Smooth muscle cell (in vitro differentiated cells): ENCODE data around the gene PPP1R15B. TPM values are rescaled to one million over a fixed set of nuclear protein-coding genes. Genes with fewer than 3 reads are reported as not detected.
A peak's percentile ranks its signal among the peaks of the same experiment; 100 is the strongest.

Source experiments
- DNase-seq: peaks from one replicate; lab custom pipeline; 2025; ENCODE audit not compliant: unreplicated experiment; lab: John Stamatoyannopoulos, UW
- H2AFZ ChIP-seq: fragments of 200-600 bp; sonication (generic); 2 replicates; pipeline ENCODE4 v1.6.0; 2016; ENCODE audit warnings: antibody characterized with exemption, low read depth, mild to moderate bottlenecking
- H3F3A ChIP-seq: fragments of 200-600 bp; sonication (generic); 2 replicates; pipeline ENCODE4 v1.6.0; 2017; ENCODE audit warnings: antibody characterized with exemption, low read depth
- H3K27ac ChIP-seq: fragments of 200-600 bp; sonication (generic); 2 replicates; pipeline ENCODE4 v1.5.1; 2016; ENCODE audit warnings: low read depth, mild to moderate bottlenecking
- H3K27me3 ChIP-seq: fragments of 200-600 bp; sonication (generic); 2 replicates; pipeline ENCODE4 v1.6.1; 2016; ENCODE audit warnings: low read depth, mild to moderate bottlenecking
- H3K36me3 ChIP-seq: fragments of 200-600 bp; sonication (generic); 2 replicates; pipeline ENCODE4 v1.5.1; 2016; ENCODE audit warnings: low read depth
- H3K4me1 ChIP-seq: fragments of 200-600 bp; sonication (generic); 2 replicates; pipeline ENCODE4 v1.5.1; 2016; ENCODE audit warnings: low read depth
- H3K4me2 ChIP-seq: fragments of 200-600 bp; sonication (generic); 2 replicates; pipeline ENCODE4 v1.6.0; 2016; ENCODE audit warnings: mild to moderate bottlenecking
- H3K4me3 ChIP-seq: fragments of 200-600 bp; sonication (generic); 2 replicates; pipeline ENCODE4 v1.5.1; 2016; ENCODE audit warnings: mild to moderate bottlenecking
- H3K79me2 ChIP-seq: fragments of 200-600 bp; sonication (generic); 2 replicates; pipeline ENCODE4 v1.6.0; 2016; ENCODE audit warnings: low read depth, mild to moderate bottlenecking
- H3K9ac ChIP-seq: fragments of 200-600 bp; sonication (generic); 2 replicates; pipeline ENCODE4 v1.6.0; 2016; ENCODE audit warnings: low read depth
- H3K9me3 ChIP-seq: fragments of 200-600 bp; sonication (generic); replicated peaks from 2 replicates; pipeline ENCODE4 v1.5.1; 2016; ENCODE audit warnings: low read depth
- H4K20me1 ChIP-seq: fragments of 200-600 bp; sonication (generic); 2 replicates; pipeline ENCODE4 v1.6.0; 2016; ENCODE audit warnings: low read depth
- CTCF ChIP-seq: fragments of 200-600 bp; sonication (generic); IDR thresholded peaks from 2 replicates; pipeline ENCODE4 v1.5.1; 2017; ENCODE audit warnings: borderline replicate concordance, mild to moderate bottlenecking, antibody characterized with exemption; ENCODE audit not compliant: insufficient read depth, poor library complexity, severe bottlenecking
- WGBS: methylation state at CpG from one replicate; pipeline ENCODE4 v1.1.7; 2016; ENCODE audit warnings: low lambda C conversion rate; 5-methylcytosine and 5-hydroxymethylcytosine counted together
- polyA plus RNA-seq: library from polyadenylated mRNA; unstranded; fragments of >200 nt; fragmentation: Nextera tagmentation; extraction: Ambion mirVana; gene quantifications from 2 replicates; pipeline ENCODE4 v1.2.1, GENCODE V29; 2016
- total RNA-seq: library from RNA; depleted of rRNA; stranded (reverse); fragments of >200 nt; gene quantifications from 2 replicates; pipeline ENCODE4 v1.2.3, GENCODE V29; 2014

PPP1R15B gene
- total and polyA plus RNA-seq, 2 experiments from 2014 or later: 24.1 to 74.8 TPM

GRCh38 chr1:204383163-204383904, 28.3 kb downstream of the PPP1R15B start:
- H3K27me3 ChIP-seq: peaks cover 82% of the 10 kb centered on the region
- H4K20me1 ChIP-seq: no peaks in the 10 kb centered on the region

GRCh38 chr1:204382714-204383083, 28.9 kb downstream of the PPP1R15B start:
- Histone ChIP-seq H3K27me3 (peaks cover 88% of the 10 kb centered on the region), H3F3A (no peaks in the 10 kb centered on the region), H3K9me3 (no peaks in the 10 kb centered on the region), H3K27ac (no peak overlapping the region), H3K79me2 (no peaks in the 10 kb centered on the region), H3K36me3 (no peaks in the 10 kb centered on the region), H2AFZ (no peak overlapping the region), H3K4me2 (no peak overlapping the region), H3K4me3 (no peak overlapping the region), H3K4me1 (peaks cover 7% of the 10 kb centered on the region), H3K9ac (no peak overlapping the region), H4K20me1 (no peaks in the 10 kb centered on the region)
- no peak for DNase-seq
- no peak for TF ChIP-seq CTCF
- WGBS: 81% methylated on average over 2 of the region's 2 CpGs

More at GRCh38 chr1:204383163-204383904, 28.3 kb downstream of the PPP1R15B start:
- Histone ChIP-seq H3K4me2 (no peak overlapping the region), H3K36me3 (no peaks in the 10 kb centered on the region), H3K4me3 (no peak overlapping the region), H3K79me2 (no peaks in the 10 kb centered on the region), H3K9ac (no peak overlapping the region), H3K27ac (no peak overlapping the region), H2AFZ (no peak overlapping the region), H3K4me1 (peaks cover 3% of the 10 kb centered on the region), H3F3A (no peaks in the 10 kb centered on the region), H3K9me3 (no peaks in the 10 kb centered on the region)
- 75% methylated on average over 5 of the region's 5 CpGs for WGBS
- no peak for DNase-seq
- TF ChIP-seq CTCF: no peak

GRCh38 chr1:204380293-204380831, 31.3 kb downstream of the PPP1R15B start:
- 59% methylated on average over 8 of the region's 8 CpGs for WGBS

More at GRCh38 chr1:204380293-204380831, 31.3 kb downstream of the PPP1R15B start:
- Histone ChIP-seq H3K27me3 (peaks cover 92% of the 10 kb centered on the region), H3K79me2 (no peaks in the 10 kb centered on the region), H3F3A (no peaks in the 10 kb centered on the region), H3K9ac (peak overlapping the region; percentile 13), H4K20me1 (no peaks in the 10 kb centered on the region), H2AFZ (no peak overlapping the region), H3K27ac (peak overlapping the region; percentile 70), H3K4me1 (peaks cover 7% of the 10 kb centered on the region), H3K36me3 (no peaks in the 10 kb centered on the region), H3K4me3 (no peak overlapping the region), H3K9me3 (no peaks in the 10 kb centered on the region), H3K4me2 (no peak overlapping the region)
- no peak for TF ChIP-seq CTCF
- no peak for DNase-seq
